GM18526 (cell line): Measurements from ENCODE around the gene CFAP54.

Experiments used
- POLR2A ChIP-seq: IDR thresholded peaks from 3 replicates; pipeline ENCODE4 v1.6.1; 2011; ENCODE audit not compliant: insufficient read length; ENCODE audit errors: extremely low read depth

The CFAP54 gene

GRCh38 chr12:96719660-96720362 lies 230.4 kb downstream of the CFAP54 start:
- no peak for TF ChIP-seq POLR2A

GRCh38 chr12:96720363-96720705 lies 231.0 kb downstream of the CFAP54 start:
- TF ChIP-seq POLR2A, result no peak

GRCh38 chr12:96729886-96730285 lies 240.5 kb downstream of the CFAP54 start:
- TF ChIP-seq POLR2A, result no peak

GRCh38 chr12:96743606-96744005 lies 254.2 kb downstream of the CFAP54 start:
- TF ChIP-seq POLR2A, result no peak

GRCh38 chr12:96749999-96750398 lies 260.6 kb downstream of the CFAP54 start:
- TF ChIP-seq POLR2A, result no peak

GRCh38 chr12:96751626-96752025 lies 262.2 kb downstream of the CFAP54 start:
- no peak for TF ChIP-seq POLR2A

GRCh38 chr12:96752211-96752610 lies 262.8 kb downstream of the CFAP54 start:
- no peak for TF ChIP-seq POLR2A

GRCh38 chr12:96766232-96766631 lies 276.9 kb downstream of the CFAP54 start:
- TF ChIP-seq POLR2A, result no peak

GRCh38 chr12:96769400-96769799 lies 280.0 kb downstream of the CFAP54 start:
- no peak for TF ChIP-seq POLR2A

GRCh38 chr12:96770219-96771102 lies 281.1 kb downstream of the CFAP54 start:
- TF ChIP-seq POLR2A, result no peak

- no peak for TF ChIP-seq POLR2A
These were observed 283.7 kb downstream of the CFAP54 start for GRCh38 chr12:96773031-96773430.

- TF ChIP-seq POLR2A, result no peak
These were observed 285.3 kb downstream of the CFAP54 start for GRCh38 chr12:96774496-96775256.

GRCh38 chr12:96776908-96777307 lies 287.5 kb downstream of the CFAP54 start:
- TF ChIP-seq POLR2A, result no peak

GRCh38 chr12:96780330-96780729 lies 291.0 kb downstream of the CFAP54 start:
- no peak for TF ChIP-seq POLR2A

GRCh38 chr12:96786791-96787190 lies 297.4 kb downstream of the CFAP54 start:
- no peak for TF ChIP-seq POLR2A

GRCh38 chr12:96803969-96804368 lies 314.6 kb downstream of the CFAP54 start:
- no peak for TF ChIP-seq POLR2A
